HG02938 (cell line): ENCODE measurements around the gene MCF2L.

ENCODE experiments used
- ATAC-seq: cut with Tn5 transposase; IDR thresholded peaks from one replicate; pipeline ENCODE4 v1.9.1; 2021; ENCODE audit warnings: mild to moderate bottlenecking, moderate library complexity; ENCODE audit not compliant: unreplicated experiment

MCF2L gene

DNA sequence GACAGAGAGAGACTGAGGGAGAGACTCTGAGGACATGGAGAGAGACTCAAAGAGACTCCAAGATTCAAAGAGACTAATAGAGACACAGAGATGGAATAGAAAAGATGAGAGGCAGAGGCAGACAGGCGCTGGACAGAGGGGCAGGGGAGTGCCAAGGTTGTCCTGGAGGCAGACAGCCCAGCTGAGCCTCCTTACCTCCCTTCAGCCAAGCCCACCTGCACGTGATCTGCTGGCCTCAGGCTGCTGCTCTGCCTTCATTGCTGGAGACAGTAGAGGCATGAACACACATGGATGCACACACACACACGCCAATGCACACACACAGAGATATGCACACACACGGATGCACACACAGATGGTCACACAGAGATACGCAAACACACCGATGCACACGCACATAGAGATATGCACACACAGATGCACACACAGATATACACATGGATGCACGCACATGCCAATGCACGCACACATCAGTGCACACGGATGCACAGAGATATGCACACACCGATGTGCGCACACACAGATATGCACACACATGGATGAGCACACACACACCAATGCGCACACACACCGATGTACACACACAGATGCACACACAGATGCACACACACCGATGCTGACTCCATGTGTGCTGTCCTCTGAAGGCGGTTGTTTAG, 150.3 kb downstream of the MCF2L start:
- ATAC-seq = no peak

GRCh38 chr13:113119822-113120189, 150.8 kb downstream of the MCF2L start:
- ATAC-seq = no peak

DNA sequence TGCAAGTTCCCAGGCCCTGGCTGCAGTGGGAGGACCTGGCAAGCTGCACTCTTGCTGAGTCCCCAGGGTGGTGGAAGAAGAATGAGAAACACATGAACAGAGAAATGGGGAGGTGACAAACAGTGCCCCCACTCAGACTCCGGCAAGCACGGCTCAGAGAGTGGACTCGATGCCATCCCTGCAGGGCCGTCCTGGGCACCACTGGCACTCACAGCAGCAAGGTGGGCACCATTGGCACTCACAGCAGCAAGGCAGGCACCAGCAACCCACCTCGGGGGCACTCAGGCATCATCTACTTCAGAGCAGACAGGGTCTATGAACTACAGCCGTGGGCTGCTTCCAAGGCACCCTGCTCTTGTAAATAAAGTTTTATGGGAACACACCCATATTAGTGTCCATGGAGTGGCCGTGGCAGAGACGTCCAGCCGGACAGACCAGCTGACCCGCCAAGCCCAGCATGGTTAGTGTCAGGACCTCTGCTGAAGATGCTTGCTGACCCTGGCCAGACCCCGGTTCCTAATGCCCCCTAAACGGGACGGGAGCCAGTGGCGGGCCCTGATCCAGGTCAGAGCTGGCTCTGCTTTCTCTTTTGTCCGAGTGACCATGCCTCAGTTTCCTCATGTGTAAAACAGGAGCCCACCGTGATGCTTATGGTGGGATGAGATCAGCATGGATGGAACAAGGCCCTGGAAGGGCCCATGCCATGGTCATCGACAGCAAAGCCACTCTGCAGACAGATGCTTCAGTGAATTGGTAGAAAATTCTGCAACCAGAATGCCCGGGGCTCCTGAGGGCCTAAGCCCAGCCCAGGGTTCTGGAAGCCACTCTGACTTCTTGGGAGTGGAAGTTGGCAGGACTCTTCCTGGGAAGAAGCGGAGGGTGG, 151.5 kb downstream of the MCF2L start:
- no peak for ATAC-seq

DNA sequence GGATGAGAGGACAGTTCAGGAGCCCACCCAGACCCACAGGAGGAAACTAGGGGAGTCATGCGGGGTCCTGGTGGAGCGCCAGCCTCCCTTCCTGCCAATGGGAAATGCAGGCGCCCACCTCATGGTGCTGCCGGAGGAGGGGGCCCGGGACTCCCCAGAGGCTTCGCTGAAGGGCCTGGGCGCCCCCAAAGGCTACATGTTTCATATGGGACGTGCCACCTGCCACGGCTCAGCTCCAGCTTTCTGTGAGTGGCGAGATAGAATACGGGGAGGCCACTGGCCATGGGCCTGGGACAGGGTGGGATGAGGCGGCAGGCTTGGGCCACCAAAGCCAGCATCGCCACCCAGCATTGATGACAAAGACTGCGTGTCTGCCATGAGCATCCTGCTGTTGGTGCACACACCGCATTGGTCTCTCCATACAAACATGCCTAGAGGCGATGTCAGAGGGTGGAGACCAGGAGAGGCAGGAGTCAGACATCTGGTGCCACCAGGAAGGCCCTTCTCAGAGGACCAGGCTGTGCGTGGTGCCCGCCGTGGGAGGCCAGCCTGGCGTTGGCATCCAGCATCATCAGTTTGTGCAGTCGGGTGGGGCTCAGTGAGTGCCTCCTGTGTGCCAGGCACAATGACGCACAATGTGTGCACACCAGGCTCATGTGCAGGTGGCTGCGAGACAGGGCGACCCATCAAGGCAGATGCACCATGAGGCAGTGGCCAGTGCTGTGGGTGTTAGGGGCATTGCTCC, 152.3 kb downstream of the MCF2L start:
- ATAC-seq = no peak

DNA sequence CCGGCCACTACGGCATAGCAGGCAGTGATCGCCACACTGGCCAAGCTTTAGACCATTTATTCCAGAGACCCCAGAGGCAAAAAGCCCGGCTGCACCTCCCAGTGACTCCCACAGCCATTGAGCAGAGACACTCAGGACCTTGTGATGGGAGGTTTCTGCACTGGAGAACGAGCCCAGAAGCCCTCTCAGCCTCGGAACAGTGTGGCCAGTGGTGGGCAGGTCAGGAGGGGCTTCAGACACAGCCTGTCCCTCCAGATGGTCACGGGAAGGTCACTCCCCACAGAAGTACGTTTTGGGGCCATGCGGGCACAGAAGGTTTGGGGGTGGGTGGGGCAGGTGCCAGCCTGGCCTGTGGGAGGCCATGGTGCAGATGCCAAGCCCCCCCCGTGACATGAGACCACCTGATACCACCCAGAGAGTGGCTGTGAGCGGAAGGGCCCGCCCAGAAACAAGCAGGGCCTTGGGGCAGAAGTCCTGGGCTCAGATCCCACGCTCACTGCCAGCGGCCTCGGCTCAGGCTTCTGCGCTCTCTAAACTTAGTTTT, 153.0 kb downstream of the MCF2L start:
- ATAC-seq = no peak

DNA sequence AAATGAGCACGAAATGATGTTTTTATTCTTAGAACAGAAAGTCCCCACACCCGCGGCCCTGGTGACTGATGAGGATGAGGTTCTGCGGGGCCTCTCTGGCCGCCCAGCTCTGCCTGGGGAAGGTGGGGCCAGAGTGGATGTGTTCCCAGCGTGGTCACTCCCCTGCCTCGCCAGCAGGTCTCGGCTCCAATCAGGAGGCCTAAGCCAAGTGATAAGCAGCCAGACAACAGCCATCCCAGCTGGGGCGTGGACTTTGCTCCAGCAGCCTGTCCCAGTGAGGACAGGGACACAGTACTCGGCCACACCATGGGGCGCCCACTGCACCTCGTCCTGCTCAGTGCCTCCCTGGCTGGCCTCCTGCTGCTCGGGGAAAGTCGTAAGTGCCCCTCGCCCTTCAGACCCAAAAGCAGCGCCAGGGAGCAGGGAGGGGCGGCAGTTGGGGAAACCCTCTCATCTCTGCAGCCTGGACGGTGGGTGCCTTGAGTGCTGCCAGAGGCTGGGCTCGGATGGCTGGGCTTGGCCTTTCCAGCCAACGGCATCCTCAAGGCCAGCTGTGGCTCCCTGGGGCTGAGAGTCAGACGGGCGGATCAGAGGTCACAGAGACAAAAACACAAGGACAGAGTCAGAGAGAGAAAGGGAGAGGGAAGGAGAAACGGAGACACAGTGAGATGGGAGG, 153.7 kb downstream of the MCF2L start, which contains the start of gene F10:
TSS of gene F10 (plus strand) at position 250 of the 676 bp plus-strand sequence. CDS start at position 307, 57 bp downstream.
- no peak for ATAC-seq

DNA sequence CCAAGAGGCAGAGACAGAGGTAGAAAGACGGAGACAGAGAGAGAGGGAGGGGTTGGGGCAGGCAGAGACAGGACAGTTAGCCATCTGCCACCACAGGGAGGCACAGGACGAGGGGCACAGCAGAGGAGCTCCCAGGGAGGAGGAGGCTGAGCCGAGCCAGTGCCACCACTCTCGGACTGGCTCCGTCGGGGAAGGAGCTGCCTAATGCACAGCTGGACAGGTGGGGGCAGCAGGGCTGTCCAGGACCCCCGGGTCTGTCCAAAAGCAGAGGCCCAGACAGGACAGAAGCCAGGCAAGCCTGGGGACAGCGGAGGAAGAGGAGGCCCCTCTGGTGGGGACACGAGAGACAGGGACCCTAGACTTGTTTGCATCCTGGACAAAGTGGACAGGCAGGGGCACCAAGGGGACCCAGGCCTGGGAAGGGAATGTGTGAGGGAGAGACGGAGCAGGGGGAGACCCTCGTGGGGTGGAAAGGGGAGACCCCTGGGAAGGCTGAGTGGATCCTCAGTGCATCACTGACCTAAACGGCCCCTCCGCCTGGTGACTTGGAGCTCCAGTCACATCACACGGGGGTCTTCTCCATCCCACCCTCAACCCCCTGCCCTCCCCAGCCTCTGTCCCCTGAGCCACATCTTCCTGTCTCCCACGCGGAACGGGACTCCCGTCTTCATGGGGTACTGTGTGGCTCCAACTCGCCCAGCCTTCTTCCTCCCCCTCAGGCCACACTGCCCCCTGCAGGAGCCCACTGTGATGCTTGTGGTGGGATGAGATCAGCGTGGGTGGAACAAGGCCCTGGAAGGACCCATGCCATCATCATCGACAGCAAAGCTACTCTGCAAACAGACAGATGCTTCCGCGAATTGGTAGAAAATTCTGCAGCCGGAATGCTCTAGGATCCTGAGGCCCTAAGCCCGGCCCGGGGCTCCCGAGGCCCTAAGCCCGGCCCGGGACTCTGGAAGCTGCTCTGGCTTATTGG, 154.5 kb downstream of the MCF2L start:
- ATAC-seq = no peak

GRCh38 chr13:113124211-113124970, 155.4 kb downstream of the MCF2L start:
- ATAC-seq = no peak

DNA sequence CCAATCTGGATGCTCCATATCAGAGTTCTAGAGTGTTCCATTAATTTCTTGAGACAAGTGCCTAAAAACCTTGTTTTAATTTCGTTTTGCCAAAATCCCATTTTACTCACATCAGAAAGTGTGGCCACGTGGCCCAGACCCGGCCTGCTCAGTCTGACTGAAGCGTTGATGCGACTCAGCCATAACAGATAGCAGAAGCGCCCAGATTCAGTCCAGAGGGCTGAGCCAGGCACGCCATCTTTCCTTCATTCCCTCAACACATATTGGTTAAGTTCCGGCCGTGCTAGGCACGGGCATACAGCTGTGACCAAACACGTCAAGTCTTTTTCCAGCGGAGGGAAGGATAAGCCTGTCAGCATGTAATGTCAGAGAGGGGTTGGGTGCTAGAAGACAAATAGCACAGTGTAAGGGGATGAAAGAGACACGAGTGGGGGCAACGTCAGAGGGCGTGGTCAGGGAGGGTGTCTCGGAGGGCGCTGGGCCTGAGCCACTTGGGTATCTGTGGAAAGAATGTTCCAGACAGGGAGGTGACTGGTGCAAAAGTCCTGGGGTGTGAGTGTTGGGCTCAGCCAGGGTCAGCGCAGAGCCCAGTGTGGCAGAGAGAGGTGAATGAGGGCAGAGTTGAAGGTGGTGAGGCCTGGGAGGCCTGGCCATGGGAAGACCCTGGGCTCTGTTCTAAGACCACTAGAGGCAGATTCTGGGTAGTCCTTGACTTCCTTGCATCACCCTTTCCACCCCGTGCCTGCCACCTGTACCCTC, 156.7 kb downstream of the MCF2L start:
- no peak for ATAC-seq

GRCh38 chr13:113126265-113127150, 157.5 kb downstream of the MCF2L start:
- no peak for ATAC-seq

- ATAC-seq = no peak
Observed at GRCh38 chr13:113129480-113129879, 160.5 kb downstream of the MCF2L start.

DNA sequence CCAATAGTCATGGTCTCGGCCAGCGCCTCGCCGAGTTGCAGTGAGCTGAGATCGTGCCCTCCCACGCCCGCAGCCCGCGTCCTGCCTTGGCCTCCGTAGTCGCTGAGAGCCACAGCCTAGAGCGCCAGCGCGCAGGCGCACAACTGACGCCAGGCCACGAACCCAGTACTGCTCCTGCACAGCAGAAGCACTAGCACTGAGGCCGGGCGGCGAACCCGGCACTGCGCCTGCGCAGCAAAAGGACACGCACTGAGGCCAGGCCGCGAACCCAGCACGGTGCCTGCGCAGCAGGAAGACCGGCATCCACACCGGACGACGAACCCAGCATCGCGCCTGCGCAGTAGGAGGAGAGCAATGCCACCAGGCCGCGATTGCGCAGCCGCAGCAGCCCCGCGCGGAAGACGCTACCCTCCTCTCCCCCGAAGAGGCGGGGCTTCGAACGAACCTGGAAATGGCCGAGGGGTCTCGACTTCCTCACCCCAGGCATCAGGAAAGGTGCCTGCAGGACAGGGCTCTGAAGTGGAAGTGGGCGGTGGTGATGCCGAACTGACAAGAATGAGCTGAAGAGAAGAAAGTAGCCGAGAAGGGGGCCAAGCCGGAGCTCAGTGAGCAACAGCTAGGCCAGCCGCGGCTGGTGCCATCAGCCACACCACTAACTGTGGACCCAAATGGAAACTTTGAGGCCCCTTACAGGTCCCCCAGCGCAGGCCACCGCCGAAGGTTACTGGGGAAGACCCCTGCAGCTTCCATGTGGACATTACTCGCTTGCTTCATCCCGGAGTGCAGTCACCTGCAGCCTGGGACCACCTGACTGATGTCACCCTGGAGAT, 161.1 kb downstream of the MCF2L start:
- no peak for ATAC-seq

GRCh38 chr13:113135281-113135760, 166.3 kb downstream of the MCF2L start:
- ATAC-seq = no peak

DNA sequence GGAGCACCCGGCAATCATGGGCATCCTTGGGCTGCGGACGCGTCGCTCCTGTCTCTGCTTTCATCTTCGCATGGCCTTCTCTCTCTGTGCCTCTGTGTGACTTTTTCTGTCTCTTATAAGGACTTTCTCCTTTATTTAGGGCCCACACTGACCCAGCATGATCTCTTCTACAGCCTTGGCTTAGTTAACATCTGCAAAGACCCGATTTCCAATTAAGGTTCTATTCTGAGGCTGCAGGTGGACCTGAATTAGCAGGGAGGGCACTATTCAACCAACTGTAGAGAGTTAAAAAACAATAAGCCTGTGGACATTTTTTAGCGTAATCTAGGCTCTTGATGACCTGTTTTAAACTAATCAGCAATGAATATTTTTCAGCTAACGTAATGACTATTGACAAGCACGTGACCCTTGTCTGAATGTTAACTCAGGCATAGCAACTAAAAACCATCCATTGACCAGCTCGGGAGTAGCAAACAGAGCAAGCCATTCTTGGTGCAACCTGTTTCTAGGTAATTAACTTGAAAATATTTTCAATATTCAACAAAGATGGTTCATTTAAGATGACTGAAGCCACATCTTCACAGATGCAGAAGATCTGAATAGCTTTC, 168.8 kb downstream of the MCF2L start:
- ATAC-seq = no peak

GRCh38 chr13:113138792-113139551, 170.0 kb downstream of the MCF2L start:
- no peak for ATAC-seq
